ENCODE results near the gene EME2. TPM values are rescaled to one million over a fixed set of nuclear protein-coding genes. Genes with fewer than 3 reads are reported as not detected.

Gene EME2
- total RNA-seq, 1 donor from 2014 or later = 30.0 TPM

Other genes with a start within 250 kb of the EME2 start
- gene TMEM204, start 239.1 kb upstream of the EME2 start, total RNA-seq = 19.9 and 20.8 TPM in 2 replicates
- gene IFT140, start 160.7 kb upstream of the EME2 start, total RNA-seq = 9.8 and 11.6 TPM in 2 replicates
- 34.9 and 36.7 TPM in 2 replicates for gene CRAMP1, start 160.4 kb upstream of the EME2 start, total RNA-seq
- gene JPT2, start 94.5 kb upstream of the EME2 start, total RNA-seq = 119 and 120 TPM in 2 replicates
- 78.2 and 80.2 TPM in 2 replicates for gene MAPK8IP3, start 66.6 kb upstream of the EME2 start, total RNA-seq
- 46.3 and 50.0 TPM in 2 replicates for gene NME3, start 1.3 kb upstream of the EME2 start, total RNA-seq
- gene MRPS34, start 324 bp downstream of the EME2 start, total RNA-seq = 201 and 207 TPM in 2 replicates
- 24.6 and 24.9 TPM in 2 replicates for gene SPSB3, start 9.8 kb downstream of the EME2 start, total RNA-seq
- gene NUBP2, start 10.2 kb downstream of the EME2 start, total RNA-seq = 77.4 and 81.1 TPM in 2 replicates
- 0.12 TPM in 1 of 2 replicates, not detected in the other for gene IGFALS, start 20.9 kb downstream of the EME2 start, total RNA-seq
- gene HAGH, start 54.0 kb downstream of the EME2 start, total RNA-seq = 50.3 and 57.7 TPM in 2 replicates
- gene FAHD1, start 54.4 kb downstream of the EME2 start, total RNA-seq = 20.2 and 21.7 TPM in 2 replicates
- not detected in 2 replicates for gene MEIOB, start 99.4 kb downstream of the EME2 start, total RNA-seq
- gene HS3ST6, start 145.6 kb downstream of the EME2 start, total RNA-seq = not detected in 2 replicates
- 22.8 and 23.0 TPM in 2 replicates for gene MSRB1, start 170.4 kb downstream of the EME2 start, total RNA-seq
- 1.0 TPM in 1 of 2 replicates, not detected in the other for gene RPL3L, start 181.9 kb downstream of the EME2 start, total RNA-seq
- 136 and 141 TPM in 2 replicates for gene NDUFB10, start 186.7 kb downstream of the EME2 start, total RNA-seq
- 3,359 and 3,401 TPM in 2 replicates for gene RPS2, start 192.0 kb downstream of the EME2 start, total RNA-seq
- 0.57 TPM in 1 of 2 replicates, not detected in the other for gene RNF151, start 194.0 kb downstream of the EME2 start, total RNA-seq
- 81.4 and 87.5 TPM in 2 replicates for gene TBL3, start 199.2 kb downstream of the EME2 start, total RNA-seq
- 0.56 TPM in 1 of 2 replicates, not detected in the other for gene NOXO1, start 208.7 kb downstream of the EME2 start, total RNA-seq
- 41.6 and 42.8 TPM in 2 replicates for gene GFER, start 211.4 kb downstream of the EME2 start, total RNA-seq
- 18.1 and 20.2 TPM in 2 replicates for gene SYNGR3, start 217.2 kb downstream of the EME2 start, total RNA-seq
- 93.9 and 99.0 TPM in 2 replicates for gene ZNF598, start 237.0 kb downstream of the EME2 start, total RNA-seq
- 6.9 and 7.0 TPM in 2 replicates for gene NPW, start 247.0 kb downstream of the EME2 start, total RNA-seq